HG03196 (cell line): Measurements from ENCODE around the gene CRADD.

Source experiments
- ATAC-seq: cut with Tn5 transposase; IDR thresholded peaks from one replicate; pipeline ENCODE4 v1.9.1; 2021; ENCODE audit not compliant: unreplicated experiment

Gene CRADD

GRCh38 chr12:93802698-93803423, 125.7 kb downstream of the CRADD start:
- no peak for ATAC-seq

GRCh38 chr12:93803424-93803807, 126.2 kb downstream of the CRADD start:
- ATAC-seq, result no peak

- no peak for ATAC-seq
Measured at GRCh38 chr12:93804392-93805179, 127.4 kb downstream of the CRADD start.

GRCh38 chr12:93805736-93806141, 128.6 kb downstream of the CRADD start:
- no peak for ATAC-seq

GRCh38 chr12:93807354-93807753, 130.2 kb downstream of the CRADD start:
- ATAC-seq, result no peak

- no peak for ATAC-seq
Measured at GRCh38 chr12:93808169-93808899, 131.2 kb downstream of the CRADD start.

GRCh38 chr12:93812626-93813025, 135.5 kb downstream of the CRADD start:
- ATAC-seq, result no peak

- ATAC-seq, result no peak
Measured at GRCh38 chr12:93813186-93813585, 136.0 kb downstream of the CRADD start.

- no peak for ATAC-seq
Measured at GRCh38 chr12:93813972-93814821, 137.0 kb downstream of the CRADD start.

- ATAC-seq, result no peak
Measured at GRCh38 chr12:93818488-93819049, 141.4 kb downstream of the CRADD start.

- no peak for ATAC-seq
Measured at GRCh38 chr12:93819050-93819491, 141.9 kb downstream of the CRADD start.

- no peak for ATAC-seq
Measured at GRCh38 chr12:93823616-93824391, 146.6 kb downstream of the CRADD start.

GRCh38 chr12:93824514-93825500, 147.6 kb downstream of the CRADD start:
- no peak for ATAC-seq

- no peak for ATAC-seq
Measured at GRCh38 chr12:93825501-93825888, 148.3 kb downstream of the CRADD start.

GRCh38 chr12:93825931-93826555, 148.9 kb downstream of the CRADD start:
- no peak for ATAC-seq

GRCh38 chr12:93827179-93827578, 150.0 kb downstream of the CRADD start:
- ATAC-seq, result no peak

- no peak for ATAC-seq
Measured at GRCh38 chr12:93827669-93828068, 150.5 kb downstream of the CRADD start.

GRCh38 chr12:93829016-93829415, 151.8 kb downstream of the CRADD start:
- ATAC-seq, result no peak
